Heart left ventricle (tissue), 16 donors: Measurements from ENCODE around the gene CYP4A22. TPM values are rescaled to one million over a fixed set of nuclear protein-coding genes. Genes with fewer than 3 reads are reported as not detected.
A peak's percentile ranks its signal among the peaks of the same experiment; 100 is the strongest.
"Not testable (repeated sequence)": the region's sequence is repeated elsewhere in the genome, so short reads cannot be mapped to it uniquely, and the experiment has no call there.

Source experiments
- ATAC-seq, 4 donors: fragments of 200-7000 bp; cut with Tn5 transposase; one replicate each; pipeline ENCODE4 v1.9.1; 2020 to 2022; ENCODE audit warnings: moderate library complexity in 4 of 4, mild to moderate bottlenecking in 3 of 4, moderate number of reproducible peaks in 1 of 4
- DNase-seq, 5 donors: peaks; one replicate each; pipeline ENCODE4 v3.0.0-alpha.2; 2020
- H3K27ac ChIP-seq, 12 donors: fragments of 200-600 bp; sonication (generic) in 4 of 12; one replicate each; pipeline versions ENCODE4 v1.5.0 to v1.8.0; 2016 to 2022; ENCODE audit warnings: mild to moderate bottlenecking in 2 of 12
- H3K27me3 ChIP-seq, 9 donors: fragments of 200-600 bp; sonication (generic) in 2 of 9; one replicate each; pipeline versions ENCODE4 v1.5.1 to v1.8.0; 2016 to 2022; ENCODE audit warnings: mild to moderate bottlenecking in 3 of 9
- H3K36me3 ChIP-seq, 9 donors: fragments of 200-600 bp; sonication (generic) in 2 of 9; one replicate each; pipeline versions ENCODE4 v1.5.0 to v1.8.0; 2018 to 2022; ENCODE audit warnings: mild to moderate bottlenecking in 2 of 9
- H3K4me1 ChIP-seq, 12 donors: fragments of 200-600 bp; sonication (generic) in 4 of 12; one replicate each; pipeline versions ENCODE4 v1.5.0 to v1.8.0; 2016 to 2022; ENCODE audit warnings: mild to moderate bottlenecking in 3 of 12
- H3K4me3 ChIP-seq, 12 donors: fragments of 200-600 bp; sonication (generic) in 4 of 12; one replicate each; pipeline versions ENCODE4 v1.5.0 to v1.8.0; 2017 to 2022; ENCODE audit warnings: mild to moderate bottlenecking in 9 of 12, moderate library complexity in 4 of 12
- H3K9me3 ChIP-seq, 12 donors: fragments of 200-600 bp; sonication (generic) in 4 of 12; one replicate each; pipeline versions ENCODE4 v1.5.0 to v1.8.0; 2016 to 2022; ENCODE audit warnings: mild to moderate bottlenecking in 1 of 12
- POLR2A ChIP-seq, 2 donors: fragments of 450-650 bp; IDR thresholded peaks; one replicate each; pipeline ENCODE4 v1.6.1; 2017; ENCODE audit warnings: antibody characterized with exemption in 2 of 2, mild to moderate bottlenecking in 2 of 2, moderate library complexity in 2 of 2
- WGBS, 4 donors: extraction: QIAGEN DNeasy Blood & Tissue Kit in 2 of 4; methylation state at CpG; one replicate each; pipeline versions ENCODE4 v1.1.5 to v1.1.7; 2013 to 2018; 5-methylcytosine and 5-hydroxymethylcytosine counted together
- intact Hi-C, 10 donors: fragments of 100-400 bp; cut with DNase I; formaldehyde crosslinking; loops; one replicate each; pipeline versions ENCODE4 v1.11.1 to v1.14.2; 2022
- polyA plus RNA-seq, 2 donors: library from polyadenylated mRNA; stranded (reverse); fragments of 200-250 nt; gene quantifications; one replicate each; pipeline ENCODE4 v1.2.3, GENCODE V29; 2013
- total RNA-seq, 9 donors: library from RNA; depleted of rRNA in 2 of 9; stranded (reverse); fragments of >200 nt in 2 of 9; fragmentation: NEBNext Ultra II Directional in 3 of 9; extraction: Animal tissue kit (Norgen Biotek cat#: 25700) in 3 of 9; gene quantifications; one replicate each; pipeline versions ENCODE4 v1.1.0 to v1.2.4, GENCODE V29; 2016 to 2023
- TF ChIP-seq, protein P1 (sequence below), 12 donors: fragments of 200-600 bp; sonication (generic) in 4 of 12; IDR thresholded peaks; one replicate each; pipeline versions ENCODE4 v1.5.0 to v1.8.0; 2018 to 2022; ENCODE audit warnings: antibody characterized with exemption in 12 of 12, mild to moderate bottlenecking in 5 of 12
- donor health status: ischemic (EF 13 %, LVEDD 7.1; RV severe dilation, severe dysfunction).
- donor health status: healthy with polysubstance abuse.
- donor health status: DM: no; HTN: yes; CAD: no.
- donor health status: DM: no; HTN: no; CAD: no.
- donor health status: ischemic (EF 25% LVEDD 6.9; RV normal size, moderate dysfunction).
- donor health status: ischemic (EF 25% LVEDD 5.7; RV mildly dilated, moderate dysfunction).
- donor health status: healthy.
- donor health status: DM: yes; HTN: yes; CAD: no.
- donor health status: ischemic (EF 35%, LVEDD 5.7; RV mildly dilated, moderate dysfunction).
- donor health status: nonischemic (EF 11% LVEDD 7.7; RV severe dilation, severe dysfunction).
- donor health status: DM: yes; HTN: yes; CAD: no.
- donor health status: PGD.
- donor health status: ischemic (EF 29% LVEDD 5.4; RV normal size, mild dysfunction).
- donor health status: nonischemic (EF 23%, LVEDD 6.1; RV moderate dilation, normal function).

The CYP4A22 gene
- total and polyA plus RNA-seq, 11 donors, result 0.08 to 0.75 TPM; not detected in 9

DNA sequence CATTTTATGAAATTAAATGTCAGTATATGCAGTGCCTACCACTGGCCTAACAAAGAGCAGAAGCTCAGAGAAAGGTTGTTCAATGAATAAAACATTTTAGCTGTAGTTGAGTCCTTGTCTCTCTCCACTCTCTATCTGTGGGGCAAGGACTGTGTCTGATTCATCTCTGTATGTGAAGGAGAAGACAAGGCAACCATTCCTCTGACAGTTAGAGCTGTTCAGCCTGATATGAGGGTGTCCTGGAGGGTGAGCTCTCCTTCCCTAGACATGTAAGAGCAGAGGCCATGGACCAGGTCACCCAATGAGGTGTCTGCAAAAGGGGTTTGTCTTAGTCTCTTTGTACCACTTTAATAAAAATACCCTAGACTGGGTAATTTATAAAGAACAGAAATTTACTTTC lies 57.1 kb downstream of the CYP4A22 start:
- H3K4me3 ChIP-seq, result no peak overlapping the region
- DNase-seq (peak in 1 of 5 donors; percentile 3), ATAC-seq (no peak)
- TF ChIP-seq POLR2A (IDR thresholded peaks at IDR 0.05), result no peak
- TF ChIP-seq, protein P1, sequence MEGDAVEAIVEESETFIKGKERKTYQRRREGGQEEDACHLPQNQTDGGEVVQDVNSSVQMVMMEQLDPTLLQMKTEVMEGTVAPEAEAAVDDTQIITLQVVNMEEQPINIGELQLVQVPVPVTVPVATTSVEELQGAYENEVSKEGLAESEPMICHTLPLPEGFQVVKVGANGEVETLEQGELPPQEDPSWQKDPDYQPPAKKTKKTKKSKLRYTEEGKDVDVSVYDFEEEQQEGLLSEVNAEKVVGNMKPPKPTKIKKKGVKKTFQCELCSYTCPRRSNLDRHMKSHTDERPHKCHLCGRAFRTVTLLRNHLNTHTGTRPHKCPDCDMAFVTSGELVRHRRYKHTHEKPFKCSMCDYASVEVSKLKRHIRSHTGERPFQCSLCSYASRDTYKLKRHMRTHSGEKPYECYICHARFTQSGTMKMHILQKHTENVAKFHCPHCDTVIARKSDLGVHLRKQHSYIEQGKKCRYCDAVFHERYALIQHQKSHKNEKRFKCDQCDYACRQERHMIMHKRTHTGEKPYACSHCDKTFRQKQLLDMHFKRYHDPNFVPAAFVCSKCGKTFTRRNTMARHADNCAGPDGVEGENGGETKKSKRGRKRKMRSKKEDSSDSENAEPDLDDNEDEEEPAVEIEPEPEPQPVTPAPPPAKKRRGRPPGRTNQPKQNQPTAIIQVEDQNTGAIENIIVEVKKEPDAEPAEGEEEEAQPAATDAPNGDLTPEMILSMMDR (IDR thresholded peaks at IDR 0.05), result no peak
- intact Hi-C loops, result loop anchor here in 7 of 10 donors (5.0 kb wide), 5 partner anchors 38 to 533 kb away; partner anchors contain the start of gene TAL1 (in 1 of the 7)
- H3K36me3 ChIP-seq, result no peaks in the 10 kb centered on the region
- peaks cover 0 to 8% (median 0%) of the 10 kb centered on the region in 9 donors for H3K27me3 ChIP-seq
- H3K9me3 ChIP-seq, result no peaks in the 10 kb centered on the region
- H3K4me1 ChIP-seq, result peaks cover 0 to 25% (median 14%) of the 10 kb centered on the region in 12 donors
- no peak overlapping the region for H3K27ac ChIP-seq

DNA sequence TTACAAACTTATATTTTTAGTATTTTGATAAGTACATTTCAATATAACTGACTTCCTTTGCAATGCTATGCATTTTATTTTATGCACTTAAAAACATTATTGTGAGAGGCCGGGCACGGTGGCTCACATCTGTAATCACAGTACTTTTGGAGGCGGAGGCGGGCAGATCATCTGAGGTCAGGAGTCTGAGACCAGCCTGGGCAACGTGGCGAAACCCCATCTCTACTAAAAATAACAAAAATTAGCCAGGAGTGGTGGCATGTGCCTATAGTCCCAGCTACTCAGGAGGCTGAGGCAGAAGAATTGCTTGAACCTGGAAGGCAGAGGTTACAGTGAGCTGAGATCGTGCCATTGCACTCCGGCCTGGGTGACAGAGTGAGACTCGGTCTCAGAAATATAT lies 58.7 kb downstream of the CYP4A22 start:
- H3K27ac ChIP-seq, DNase-seq, ATAC-seq, H3K9me3 ChIP-seq, H3K4me3 ChIP-seq, H3K36me3 ChIP-seq: not testable (repeated sequence)
- Histone ChIP-seq H3K4me1 (peaks cover 0 to 13% (median 4%) of the 10 kb centered on the region in 12 donors), H3K27me3 (peaks cover 0 to 11% (median 0%) of the 10 kb centered on the region in 9 donors)
- intact Hi-C loops, result loop anchor here in 1 of 10 donors (5.0 kb wide), 1 partner anchor 516 kb away; no protein-coding TSS in a partner anchor
- 80 to 94% (median 88%) methylated on average over 9 of the region's 9 CpGs for WGBS, 4 donors

DNA sequence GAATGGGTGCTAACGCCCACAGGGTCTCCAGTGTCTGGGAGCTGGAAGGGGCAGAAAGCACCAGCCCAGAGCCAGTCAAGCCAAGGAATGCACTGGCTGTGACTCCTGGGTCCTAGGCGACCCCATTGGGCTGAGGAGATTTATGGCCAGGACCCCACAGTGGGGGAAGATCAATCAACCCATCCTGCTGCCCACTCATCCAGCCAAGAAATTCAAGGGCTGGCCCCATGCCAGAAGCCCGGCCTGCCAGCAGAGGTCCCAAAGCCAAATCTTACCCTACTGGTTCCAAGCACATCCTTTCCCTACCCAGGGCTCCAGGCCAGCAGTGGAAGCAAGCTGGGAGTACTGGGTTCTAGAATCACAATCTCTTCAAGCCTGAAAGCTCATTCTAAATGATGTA lies 59.4 kb downstream of the CYP4A22 start:
- Histone ChIP-seq H3K27me3 (peaks cover 0 to 11% (median 0%) of the 10 kb centered on the region in 9 donors), H3K36me3 (no peaks in the 10 kb centered on the region), H3K4me3 (no peak overlapping the region), H3K9me3 (no peaks in the 10 kb centered on the region), H3K27ac (no peak overlapping the region), H3K4me1 (peaks cover 0 to 13% (median 4%) of the 10 kb centered on the region in 12 donors)
- intact Hi-C loops, result loop anchor here in 1 of 10 donors (5.0 kb wide), 1 partner anchor 516 kb away; no protein-coding TSS in a partner anchor
- TF ChIP-seq, protein P1 (IDR thresholded peaks at IDR 0.05), result no peak
- TF ChIP-seq POLR2A (IDR thresholded peaks at IDR 0.05), result no peak
- peak in 1 of 4 donors; percentile 12 for ATAC-seq
- 56 to 90% (median 60%) methylated on average over 2 to 3 of the region's 3 CpGs for WGBS, 4 donors
- DNase-seq, result no peak

DNA sequence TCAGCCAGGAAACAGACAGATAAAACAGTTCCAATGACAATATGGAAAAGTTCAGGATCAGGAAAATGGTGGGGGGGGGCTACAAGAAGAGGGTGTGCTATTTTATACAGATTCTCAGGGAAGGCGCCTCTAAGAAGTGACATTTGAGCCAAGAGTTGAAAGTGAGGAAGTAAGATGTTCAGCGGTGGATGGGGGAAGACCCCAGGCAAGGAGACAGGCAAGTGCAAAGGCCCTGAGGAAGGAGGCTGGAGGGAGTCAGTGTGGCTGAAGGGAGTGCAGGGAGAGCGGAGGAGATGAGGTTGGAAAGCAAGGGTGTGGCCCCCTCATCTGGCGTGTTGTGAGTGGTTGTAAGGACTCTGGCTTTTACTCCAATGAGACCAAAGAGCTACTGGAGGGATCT lies 61.0 kb downstream of the CYP4A22 start:
- Histone ChIP-seq H3K9me3 (peaks cover 0 to 6% (median 4%) of the 10 kb centered on the region in 12 donors), H3K36me3 (no peaks in the 10 kb centered on the region), H3K4me1 (peaks cover 0 to 7% (median 0%) of the 10 kb centered on the region in 12 donors), H3K4me3 (no peak overlapping the region), H3K27ac (no peak overlapping the region), H3K27me3 (peaks cover 0 to 9% (median 0%) of the 10 kb centered on the region in 9 donors)
- no peak for DNase-seq
- no peak for ATAC-seq
- intact Hi-C loops, result loop anchor here in 1 of 10 donors (5.0 kb wide), 1 partner anchor 514 kb away; no protein-coding TSS in a partner anchor
- WGBS, 4 donors, result 77 to 84% (median 80%) methylated on average over 4 of the region's 4 CpGs
- TF ChIP-seq, protein P1 (IDR thresholded peaks at IDR 0.05), result no peak
- TF ChIP-seq POLR2A (IDR thresholded peaks at IDR 0.05), result no peak

Other genes starting within 250 kb of the CYP4A22 start
- under 1 TPM in 1 of 9 donors, not detected in 8; 0.18 TPM for gene CYP4A11, start 196.0 kb upstream of the CYP4A22 start, total RNA-seq
- under 1 TPM in 1 of 2 donors, not detected in 1; 0.06 TPM for gene CYP4A11, start 196.0 kb upstream of the CYP4A22 start, polyA plus RNA-seq
- gene CYP4X1, start 113.8 kb upstream of the CYP4A22 start, total RNA-seq, result 1 to 10 TPM in 5 of 9 donors, under 1 TPM in 4; 0.81 to 4.2 (median 1.6) TPM
- 1 to 10 TPM; 1.3 to 2.2 TPM for gene CYP4X1, start 113.8 kb upstream of the CYP4A22 start, polyA plus RNA-seq
- under 1 TPM in 7 of 9 donors, not detected in 2; 0.14 to 0.79 (median 0.31) TPM for gene CYP4Z1, start 70.2 kb upstream of the CYP4A22 start, total RNA-seq
- under 1 TPM; 0.04 to 0.61 TPM for gene CYP4Z1, start 70.2 kb upstream of the CYP4A22 start, polyA plus RNA-seq
- gene PDZK1IP1, start 52.6 kb downstream of the CYP4A22 start, total RNA-seq, result 1 to 10 TPM in 1 of 9 donors, under 1 TPM in 1, not detected in 7; 0.56 to 7.1 TPM
- not detected for gene PDZK1IP1, start 52.6 kb downstream of the CYP4A22 start, polyA plus RNA-seq
- gene TAL1, start 94.8 kb downstream of the CYP4A22 start, total RNA-seq, result 1 to 10 TPM; 1.8 to 3.9 (median 3.4) TPM
- gene TAL1, start 94.8 kb downstream of the CYP4A22 start, polyA plus RNA-seq, result 1 to 10 TPM; 2.7 to 2.9 TPM
- gene STIL, start 176.7 kb downstream of the CYP4A22 start, total RNA-seq, result 1 to 10 TPM in 2 of 9 donors, under 1 TPM in 7; 0.30 to 3.1 (median 0.81) TPM
- gene STIL, start 176.7 kb downstream of the CYP4A22 start, polyA plus RNA-seq, result under 1 TPM; 0.19 to 0.30 TPM
- gene CMPK1, start 196.3 kb downstream of the CYP4A22 start, total RNA-seq, result 10 to 100 TPM; 42.3 to 88.7 (median 73.0) TPM
- gene CMPK1, start 196.3 kb downstream of the CYP4A22 start, polyA plus RNA-seq, result 10 to 100 TPM; 37.0 to 68.4 TPM